EH (cell line): ENCODE data around the gene ERF.
A peak's percentile ranks its signal among the peaks of the same experiment; 100 is the strongest.
"Not testable (repeated sequence)": the region's sequence is repeated elsewhere in the genome, so short reads cannot be mapped to it uniquely, and the experiment has no call there.

ENCODE experiments used
- DNase-seq: peaks from one replicate; pipeline ENCODE4 v3.0.0-alpha.2; 2015; ENCODE audit warnings: low read depth

ERF gene

GRCh38 chr19:42275517-42275916 is 20.6 kb upstream of the ERF start:
- no peak for DNase-seq

GRCh38 chr19:42275103-42275502 is 20.2 kb upstream of the ERF start:
- no peak for DNase-seq

GRCh38 chr19:42274065-42274682 is 19.2 kb upstream of the ERF start:
- no peak for DNase-seq

- no peak for DNase-seq
Measured at GRCh38 chr19:42273407-42274064, 18.6 kb upstream of the ERF start.

GRCh38 chr19:42272989-42273406 is 18.1 kb upstream of the ERF start:
- no peak for DNase-seq

GRCh38 chr19:42272535-42272897 is 17.6 kb upstream of the ERF start:
- no peak for DNase-seq

- no peak for DNase-seq
Measured at GRCh38 chr19:42271861-42272534, 17.1 kb upstream of the ERF start.

GRCh38 chr19:42271045-42271419 is 16.1 kb upstream of the ERF start:
- DNase-seq, result peak; percentile 27

- peak; percentile 89 for DNase-seq
Measured at GRCh38 chr19:42270346-42271044, 15.6 kb upstream of the ERF start.

- peak; percentile 26 for DNase-seq
Measured at GRCh38 chr19:42269478-42270345, 14.8 kb upstream of the ERF start.

GRCh38 chr19:42268704-42269477 is 14.0 kb upstream of the ERF start, which contains the start of gene CIC:
TSS of gene CIC (plus strand) at chr19:42269252. CDS start at chr19:42271784, 2,532 bp downstream.
- DNase-seq, result peak; percentile 100

GRCh38 chr19:42268142-42268703 is 13.3 kb upstream of the ERF start:
- DNase-seq, result peak; percentile 100

- DNase-seq, result peak; percentile 52
Measured at GRCh38 chr19:42267644-42268141, 12.8 kb upstream of the ERF start.

GRCh38 chr19:42266928-42267603 is 12.1 kb upstream of the ERF start:
- not testable (repeated sequence) for DNase-seq

- not testable (repeated sequence) for DNase-seq
Measured at GRCh38 chr19:42266105-42266504, 11.2 kb upstream of the ERF start.

GRCh38 chr19:42261763-42262162 is 6.8 kb upstream of the ERF start:
- DNase-seq, result peak; percentile 32

GRCh38 chr19:42257842-42258241 is 2.9 kb upstream of the ERF start:
- not testable (repeated sequence) for DNase-seq

GRCh38 chr19:42255766-42256745 is 1.1 kb upstream of the ERF start:
- peak; percentile 77 for DNase-seq
